Naive thymus-derived CD4-positive, alpha-beta T cell (primary cell): Measurements from ENCODE around the gene OTUD1. TPM values are rescaled to one million over a fixed set of nuclear protein-coding genes. Genes with fewer than 3 reads are reported as not detected.

Source experiments
- ATAC-seq: fragments of 150-1000 bp; cut with Tn5 transposase; 2 replicates; pipeline ENCODE4 v1.10.0; 2021; ENCODE audit warnings: mild to moderate bottlenecking, moderate library complexity
- CTCF ChIA-PET: fragments of 350-600 bp; sonication (Branson Sonifier 250); formaldehyde crosslinking; loops from one replicate; lab custom pipeline; 2021; ENCODE audit warnings: antibody characterized with exemption; lab: Charles Lee
- POLR2A ChIA-PET: fragments of 350-600 bp; sonication (Branson Sonifier 250); formaldehyde crosslinking; loops from one replicate; lab custom pipeline; 2021; ENCODE audit warnings: antibody characterized with exemption, inconsistent platforms; lab: Charles Lee
- DNase-seq, 9 donors: peaks; one replicate each; pipeline versions ENCODE4 v3.0.0 to v3.0.0-alpha.2; 2020 to 2022; ENCODE audit warnings: mixed read lengths in 1 of 9
- H3K27ac ChIP-seq: one replicate; pipeline ENCODE4 v1.7.0; 2013; ENCODE audit warnings: mild to moderate bottlenecking, low read depth, low read length, moderate library complexity
- H3K27me3 ChIP-seq, 2 donors: one replicate each; pipeline ENCODE4 v1.7.0; 2013; ENCODE audit warnings: low read length in 2 of 2, mild to moderate bottlenecking in 2 of 2, moderate library complexity in 2 of 2; ENCODE audit not compliant: control insufficient read depth in 2 of 2, insufficient read depth in 2 of 2
- H3K36me3 ChIP-seq, 3 experiments: 1 replicate in 2 of 3; 2 replicates in 1 of 3; pipeline ENCODE4 v1.7.0; 2013; ENCODE audit warnings: low read length in 3 of 3, mild to moderate bottlenecking in 3 of 3, moderate library complexity in 1 of 3; ENCODE audit not compliant: insufficient read depth in 3 of 3, control insufficient read depth in 2 of 3
- H3K4me1 ChIP-seq, 2 donors: one replicate each; pipeline ENCODE4 v1.7.0; 2013; ENCODE audit warnings: low read length in 2 of 2, mild to moderate bottlenecking in 2 of 2, moderate library complexity in 1 of 2; ENCODE audit not compliant: control insufficient read depth in 2 of 2, insufficient read depth in 2 of 2
- H3K4me3 ChIP-seq: 2 replicates; pipeline ENCODE4 v1.7.0; 2013; ENCODE audit warnings: mild to moderate bottlenecking, low read length
- H3K9me3 ChIP-seq, 3 experiments: 1 replicate in 2 of 3; 2 replicates in 1 of 3; pipeline ENCODE4 v1.7.0; 2013; ENCODE audit warnings: low read length in 3 of 3; ENCODE audit not compliant: control insufficient read depth in 2 of 3
- H3K27ac Mint-ChIP-seq, 9 donors: one replicate each; pipeline ENCODE4 v1.8.0; 2020 to 2022; ENCODE audit warnings: mixed read lengths in 9 of 9, mild to moderate bottlenecking in 8 of 9, moderate library complexity in 5 of 9, inconsistent platforms in 2 of 9
- H3K27me3 Mint-ChIP-seq, 5 donors: one replicate each; pipeline ENCODE4 v1.8.0; 2021 to 2022; ENCODE audit warnings: mixed read lengths in 5 of 5, mild to moderate bottlenecking in 1 of 5
- H3K36me3 Mint-ChIP-seq, 5 donors: one replicate each; pipeline ENCODE4 v1.8.0; 2020 to 2022; ENCODE audit warnings: mixed read lengths in 5 of 5, mild to moderate bottlenecking in 3 of 5, inconsistent platforms in 1 of 5
- H3K4me1 Mint-ChIP-seq, 7 donors: one replicate each; pipeline ENCODE4 v1.8.0; 2020 to 2022; ENCODE audit warnings: mixed read lengths in 7 of 7, mild to moderate bottlenecking in 3 of 7, inconsistent platforms in 1 of 7
- H3K4me3 Mint-ChIP-seq, 10 donors: one replicate each; pipeline ENCODE4 v1.8.0; 2020 to 2022; ENCODE audit warnings: mild to moderate bottlenecking in 10 of 10, mixed read lengths in 10 of 10, moderate library complexity in 6 of 10, inconsistent platforms in 2 of 10
- H3K9me3 Mint-ChIP-seq, 11 donors: one replicate each; pipeline ENCODE4 v1.8.0; 2020 to 2022; ENCODE audit warnings: mixed read lengths in 11 of 11, mild to moderate bottlenecking in 4 of 11, inconsistent platforms in 1 of 11, moderate library complexity in 1 of 11
- intact Hi-C, 2 donors: fragments of 100-400 bp; cut with micrococcal nuclease; formaldehyde crosslinking; loops; one replicate each; pipeline ENCODE4 v1.15.1; 2023
- polyA plus RNA-seq, 2 donors: library from polyadenylated mRNA; unstranded; fragments of 300-500 nt; fragmentation: Illumina TruSeq; gene quantifications; one replicate each; pipeline ENCODE4 v1.2.3, GENCODE V29; 2021
- total RNA-seq, 6 experiments: library from RNA in 5 of 6; stranded (reverse) in 5 of 6; gene quantifications; 1 replicate in 5 of 6; 2 replicates in 1 of 6; pipeline ENCODE4 v1.2.3 and lab custom pipeline; 2021 to 2026

The OTUD1 gene
- total and polyA plus RNA-seq, 7 experiments from 2014 or later, result 8.1 to 118 (median 40.7) TPM

DNA sequence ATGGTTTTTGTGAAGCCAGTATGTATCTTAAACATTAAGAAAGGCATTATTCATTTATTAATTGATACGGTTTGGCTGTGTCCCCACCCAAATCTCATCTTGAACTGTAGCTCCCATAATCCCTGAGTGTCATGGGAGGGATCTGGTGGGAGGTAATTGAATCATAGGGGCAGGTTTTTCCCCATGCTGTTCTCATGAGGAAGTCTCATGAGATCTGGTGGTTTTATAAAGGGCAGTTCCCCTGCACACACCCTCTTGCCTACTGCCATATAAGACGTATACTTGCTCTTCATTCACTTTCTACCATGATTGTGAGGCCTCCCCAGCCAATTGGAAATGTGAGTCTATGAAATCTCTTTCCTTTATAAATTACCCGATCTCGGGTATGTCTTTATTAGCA is 28.1 kb downstream of the OTUD1 start:
- no peak overlapping the region for H3K4me3 ChIP-seq
- H3K4me1 ChIP-seq, result no peaks in the 10 kb centered on the region
- no peak overlapping the region for H3K27ac ChIP-seq
- ChIA-PET POLR2A (no interaction called here), CTCF (no interaction called here)
- H3K27me3 ChIP-seq, result peaks cover 0 to 3% of the 10 kb centered on the region in 2 donors
- ATAC-seq (no peak), DNase-seq (no peak)
- intact Hi-C loops, result no loop called here
- Mint-ChIP-seq H3K36me3 (no peaks in the 10 kb centered on the region), H3K27me3 (peaks cover 6 to 23% (median 11%) of the 10 kb centered on the region in 5 donors), H3K9me3 (peaks cover 0 to 1% (median 0%) of the 10 kb centered on the region in 11 donors), H3K4me1 (peaks cover 0 to 5% (median 0%) of the 10 kb centered on the region in 7 donors), H3K27ac (no peak overlapping the region), H3K4me3 (no peak overlapping the region)
- no peaks in the 10 kb centered on the region for H3K9me3 ChIP-seq
- no peaks in the 10 kb centered on the region for H3K36me3 ChIP-seq

DNA sequence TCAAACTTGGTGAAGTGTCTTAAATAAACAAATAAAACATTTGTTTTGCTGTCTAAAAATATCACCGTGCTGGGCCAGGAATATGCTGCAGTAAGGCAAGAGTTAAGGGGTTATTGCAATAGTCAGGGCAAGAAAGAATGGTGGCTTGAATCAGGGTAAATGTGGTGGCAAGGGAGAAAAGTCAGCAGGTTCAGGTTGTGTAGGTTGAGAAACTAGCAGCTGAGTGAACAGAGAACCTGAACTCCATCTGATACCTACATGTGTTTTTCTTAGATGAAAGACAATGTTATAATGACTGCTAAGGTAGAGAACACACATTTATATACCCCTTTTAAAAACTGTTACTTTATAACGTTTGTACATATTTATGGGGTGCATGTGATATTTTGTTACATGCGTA is 28.7 kb downstream of the OTUD1 start:
- no peaks in the 10 kb centered on the region for H3K4me1 ChIP-seq
- Mint-ChIP-seq H3K36me3 (no peaks in the 10 kb centered on the region), H3K9me3 (peaks cover 0 to 1% (median 0%) of the 10 kb centered on the region in 11 donors), H3K27ac (no peak overlapping the region), H3K27me3 (peaks cover 6 to 21% (median 11%) of the 10 kb centered on the region in 5 donors), H3K4me1 (peaks cover 0 to 5% (median 0%) of the 10 kb centered on the region in 7 donors), H3K4me3 (no peak overlapping the region)
- no peaks in the 10 kb centered on the region for H3K36me3 ChIP-seq
- ATAC-seq (no peak), DNase-seq (no peak)
- H3K27me3 ChIP-seq, result peaks cover 0 to 3% of the 10 kb centered on the region in 2 donors
- no peak overlapping the region for H3K4me3 ChIP-seq
- ChIA-PET CTCF (no interaction called here), POLR2A (no interaction called here)
- no peaks in the 10 kb centered on the region for H3K9me3 ChIP-seq
- no peak overlapping the region for H3K27ac ChIP-seq
- intact Hi-C loops, result no loop called here

DNA sequence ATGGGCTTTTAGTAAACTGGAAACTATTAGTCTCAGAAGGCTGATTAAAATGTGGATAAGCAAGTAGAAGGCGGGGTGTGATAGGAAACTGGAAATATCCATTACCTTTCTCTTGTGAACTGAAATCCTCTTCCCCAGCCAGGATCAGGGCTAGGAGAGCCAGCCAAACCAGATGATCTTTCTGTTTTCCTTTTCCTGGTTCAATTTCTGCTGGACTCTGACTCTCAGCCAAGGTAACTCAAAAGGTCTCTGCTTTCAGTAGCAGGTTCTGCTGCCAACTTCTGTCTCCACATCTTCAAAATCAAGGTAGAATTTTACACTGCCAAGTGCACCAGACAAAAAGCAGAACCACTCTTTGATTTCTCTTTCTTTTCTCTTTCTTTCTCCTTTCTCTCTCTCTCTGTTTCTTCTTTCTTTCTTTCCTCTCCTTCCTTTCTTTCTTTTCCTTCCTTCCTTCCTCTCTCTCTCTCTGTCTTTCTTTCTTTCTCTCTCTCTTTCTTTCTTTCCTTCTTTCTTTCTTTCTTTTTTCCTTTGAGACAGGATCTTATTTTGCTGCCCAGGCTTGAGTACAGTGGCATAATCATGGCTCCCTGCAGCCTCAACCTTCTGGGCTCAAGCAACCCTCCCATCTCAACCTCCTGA is 30.8 kb downstream of the OTUD1 start:
- CTCF ChIA-PET, result interaction anchor here (0.5 to 1.1 kb wide), 2 partner anchors 56 to 162 kb away, joined by 3 read pairs; no protein-coding TSS in a partner anchor
- no peak overlapping the region for H3K27ac Mint-ChIP-seq
- peaks cover 0 to 5% (median 0%) of the 10 kb centered on the region in 7 donors for H3K4me1 Mint-ChIP-seq

DNA sequence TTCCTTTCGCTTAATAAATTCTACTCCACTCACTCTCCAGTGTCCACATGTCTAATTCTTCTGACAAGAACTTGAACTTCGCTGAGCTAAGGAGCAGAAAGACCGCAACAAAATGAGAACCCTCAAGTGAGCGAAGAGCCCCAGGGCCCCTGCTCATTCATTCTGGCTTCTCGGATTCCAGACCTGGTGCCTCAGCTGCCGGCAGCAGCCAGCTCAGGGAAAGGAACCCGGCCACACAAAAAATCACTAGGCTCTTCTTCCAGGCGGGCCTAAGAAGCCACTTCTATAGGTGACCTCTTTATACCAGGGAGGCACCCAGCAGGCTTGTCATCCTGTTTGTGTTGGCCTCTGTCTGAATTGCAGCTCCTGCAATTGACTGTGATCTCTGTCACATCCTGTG is 33.3 kb downstream of the OTUD1 start:
- Histone ChIP-seq H3K27ac (no peak overlapping the region), H3K36me3 (no peaks in the 10 kb centered on the region), H3K9me3 (no peaks in the 10 kb centered on the region), H3K27me3 (peaks cover 0 to 3% of the 10 kb centered on the region in 2 donors), H3K4me1 (no peaks in the 10 kb centered on the region), H3K4me3 (no peak overlapping the region)
- Mint-ChIP-seq H3K27ac (no peak overlapping the region), H3K4me3 (no peak overlapping the region), H3K9me3 (peaks cover 0 to 1% (median 0%) of the 10 kb centered on the region in 11 donors), H3K27me3 (peaks cover 6 to 16% (median 11%) of the 10 kb centered on the region in 5 donors), H3K4me1 (peaks cover 0 to 5% (median 0%) of the 10 kb centered on the region in 7 donors), H3K36me3 (no peaks in the 10 kb centered on the region)
- DNase-seq (no peak), ATAC-seq (no peak)
- intact Hi-C loops, result no loop called here
- ChIA-PET CTCF (no interaction called here), POLR2A (no interaction called here)

More for the DNA sequence above, 30.8 kb downstream of the OTUD1 start:
- no peak overlapping the region for H3K27ac ChIP-seq
- Mint-ChIP-seq H3K9me3 (peaks cover 0 to 1% (median 0%) of the 10 kb centered on the region in 11 donors), H3K4me3 (no peak overlapping the region), H3K36me3 (no peaks in the 10 kb centered on the region), H3K27me3 (peaks cover 6 to 19% (median 11%) of the 10 kb centered on the region in 5 donors)
- H3K9me3 ChIP-seq, result no peaks in the 10 kb centered on the region
- intact Hi-C loops, result no loop called here
- no peak for DNase-seq
- ATAC-seq, result no peak
- no peaks in the 10 kb centered on the region for H3K36me3 ChIP-seq
- H3K4me3 ChIP-seq, result no peak overlapping the region
- H3K4me1 ChIP-seq, result no peaks in the 10 kb centered on the region
- POLR2A ChIA-PET, result no interaction called here
- peaks cover 0 to 3% of the 10 kb centered on the region in 2 donors for H3K27me3 ChIP-seq

DNA sequence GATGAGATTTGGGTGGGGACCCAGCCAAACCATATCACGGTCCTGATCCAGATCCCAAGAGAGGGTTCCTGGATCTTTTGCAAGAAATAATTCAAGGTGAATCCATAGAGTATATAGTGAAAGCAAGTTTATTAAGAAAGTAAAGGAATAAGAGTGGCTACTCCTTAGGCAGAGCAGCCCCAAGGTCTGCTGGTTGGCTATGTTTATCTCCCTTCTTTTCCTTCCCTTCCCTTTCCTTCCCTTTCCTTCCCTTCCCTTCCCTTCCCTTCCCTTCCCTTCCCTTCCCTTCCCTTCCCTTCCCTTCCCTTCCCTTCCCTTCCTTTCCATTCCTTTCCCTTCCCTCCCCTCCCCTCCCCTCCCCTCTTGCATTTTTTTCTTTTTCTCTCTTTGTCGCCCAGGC is 35.2 kb downstream of the OTUD1 start:
- Mint-ChIP-seq H3K27ac (no peak overlapping the region), H3K36me3 (no peaks in the 10 kb centered on the region), H3K9me3 (peaks cover 0 to 1% (median 0%) of the 10 kb centered on the region in 11 donors), H3K4me3 (no peak overlapping the region), H3K4me1 (peaks cover 0 to 3% (median 0%) of the 10 kb centered on the region in 7 donors), H3K27me3 (peaks cover 0 to 13% (median 7%) of the 10 kb centered on the region in 5 donors)
- H3K27me3 ChIP-seq, result peaks cover 0 to 3% of the 10 kb centered on the region in 2 donors
- intact Hi-C loops, result no loop called here
- no peaks in the 10 kb centered on the region for H3K4me1 ChIP-seq
- DNase-seq (no peak), ATAC-seq (no peak)
- H3K9me3 ChIP-seq, result no peaks in the 10 kb centered on the region
- H3K27ac ChIP-seq, result no peak overlapping the region
- H3K4me3 ChIP-seq, result no peak overlapping the region
- no peaks in the 10 kb centered on the region for H3K36me3 ChIP-seq
- ChIA-PET POLR2A (no interaction called here), CTCF (no interaction called here)

DNA sequence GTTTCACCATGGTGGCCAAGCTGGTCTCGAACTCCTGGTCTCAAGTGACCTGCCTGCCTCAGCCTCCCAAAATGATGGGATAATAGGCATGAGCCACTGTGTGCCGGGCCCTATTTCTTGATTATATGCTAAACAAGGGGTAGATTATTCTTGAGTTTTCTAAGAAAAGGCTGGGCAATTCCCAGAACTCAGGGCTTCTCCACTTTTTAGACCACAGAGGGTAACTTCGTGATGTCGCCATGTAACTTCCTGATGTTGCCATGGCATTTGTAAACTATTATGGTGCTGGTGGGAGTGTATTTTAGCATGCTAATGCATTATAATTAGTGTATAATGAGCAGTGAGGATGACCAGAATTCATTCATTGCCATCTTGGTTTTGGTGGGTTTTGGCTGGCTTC is 35.8 kb downstream of the OTUD1 start:
- DNase-seq, result no peak
- ChIA-PET POLR2A (no interaction called here), CTCF (no interaction called here)
- Mint-ChIP-seq H3K4me1 (peaks cover 0 to 3% (median 0%) of the 10 kb centered on the region in 7 donors), H3K27ac (no peak overlapping the region), H3K9me3 (peaks cover 0 to 1% (median 0%) of the 10 kb centered on the region in 11 donors), H3K36me3 (no peaks in the 10 kb centered on the region), H3K4me3 (no peak overlapping the region), H3K27me3 (peaks cover 0 to 14% (median 6%) of the 10 kb centered on the region in 5 donors)
- ATAC-seq, result no peak
- H3K4me3 ChIP-seq, result no peak overlapping the region
- no peaks in the 10 kb centered on the region for H3K9me3 ChIP-seq
- no peaks in the 10 kb centered on the region for H3K36me3 ChIP-seq
- no peaks in the 10 kb centered on the region for H3K4me1 ChIP-seq
- intact Hi-C loops, result no loop called here
- H3K27me3 ChIP-seq, result no peaks in the 10 kb centered on the region
- no peak overlapping the region for H3K27ac ChIP-seq

DNA sequence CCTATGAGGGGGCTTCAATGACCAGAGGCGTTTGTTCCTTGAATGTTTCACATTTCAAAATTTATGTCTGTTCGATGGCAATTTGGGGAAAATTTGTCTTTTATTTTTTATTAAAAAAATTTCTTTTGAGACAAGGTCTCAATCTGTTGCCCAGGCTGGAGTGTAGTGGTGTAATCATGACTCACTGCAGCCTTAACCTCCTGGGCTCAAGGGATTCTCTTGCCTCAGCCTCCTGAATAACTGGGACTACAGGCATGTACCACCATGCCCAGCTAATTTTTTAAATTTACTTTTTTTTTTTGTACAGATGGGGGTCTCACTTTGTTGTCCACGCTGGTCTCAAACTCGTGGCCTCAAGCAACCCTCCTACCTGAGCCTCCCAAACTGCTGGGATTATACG is 39.7 kb downstream of the OTUD1 start:
- peaks cover 0 to 7% (median 0%) of the 10 kb centered on the region in 5 donors for H3K27me3 Mint-ChIP-seq
- ChIA-PET CTCF (no interaction called here), POLR2A (no interaction called here)
- H3K4me3 ChIP-seq, result no peak overlapping the region
- intact Hi-C loops, result no loop called here
- no peaks in the 10 kb centered on the region for H3K27me3 ChIP-seq
- no peak overlapping the region for H3K4me3 Mint-ChIP-seq
- H3K9me3 Mint-ChIP-seq, result no peaks in the 10 kb centered on the region
- ATAC-seq (no peak), DNase-seq (no peak)
- no peaks in the 10 kb centered on the region for H3K4me1 ChIP-seq
- H3K36me3 ChIP-seq, result no peaks in the 10 kb centered on the region
- no peak overlapping the region for H3K27ac Mint-ChIP-seq
- no peaks in the 10 kb centered on the region for H3K36me3 Mint-ChIP-seq
- H3K4me1 Mint-ChIP-seq, result no peaks in the 10 kb centered on the region
- H3K27ac ChIP-seq, result no peak overlapping the region
- H3K9me3 ChIP-seq, result no peaks in the 10 kb centered on the region
